NCI-H2029 treated with DMSO at 0.1 percent for 48 hours (cell line): Measurements from ENCODE around the gene CD163.
"Not testable (repeated sequence)": the region's sequence is repeated elsewhere in the genome, so short reads cannot be mapped to it uniquely, and the experiment has no call there.

Experiments
- DNase-seq: peaks from one replicate; lab custom pipeline; 2025; lab: John Stamatoyannopoulos, UW

Gene CD163

DNA sequence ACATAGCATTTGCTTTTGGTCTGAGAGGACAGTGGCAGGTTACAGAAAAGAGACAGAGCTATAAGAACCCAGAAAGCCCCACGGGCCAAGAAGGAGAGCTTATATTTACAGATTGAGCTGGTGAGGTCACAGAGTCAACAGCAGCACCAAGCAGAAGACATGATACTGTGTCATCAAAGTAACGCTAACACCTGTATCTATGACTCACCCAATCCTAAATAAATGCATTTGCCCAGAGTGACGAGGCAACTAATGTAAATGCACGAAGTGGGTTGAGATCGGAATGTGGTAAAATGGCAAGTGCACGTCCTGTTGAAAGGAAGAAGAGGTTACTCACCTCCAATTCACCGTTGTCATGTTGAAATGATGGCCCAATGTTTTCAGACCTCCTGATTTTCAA is 52.9 kb downstream of the CD163 start:
- no peak for DNase-seq

DNA sequence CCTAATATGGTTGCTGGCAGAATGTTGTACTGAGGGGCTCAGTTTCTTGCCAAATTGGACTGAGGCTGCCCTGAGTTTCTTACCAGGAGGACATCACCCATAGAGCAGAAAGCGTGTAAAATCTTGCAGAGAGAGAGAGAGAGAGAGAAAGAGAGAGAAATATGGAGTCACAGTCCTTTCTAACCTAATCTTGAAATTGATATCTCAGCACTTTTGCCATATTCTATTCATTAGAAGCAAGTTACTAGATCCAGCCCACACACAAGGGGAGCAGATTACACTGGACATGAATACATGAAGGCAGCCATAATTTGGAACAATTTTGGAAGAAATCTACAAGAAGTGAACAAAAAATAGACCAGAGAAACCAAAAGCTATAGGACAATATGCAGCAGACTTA is 55.5 kb downstream of the CD163 start:
- no peak for DNase-seq

DNA sequence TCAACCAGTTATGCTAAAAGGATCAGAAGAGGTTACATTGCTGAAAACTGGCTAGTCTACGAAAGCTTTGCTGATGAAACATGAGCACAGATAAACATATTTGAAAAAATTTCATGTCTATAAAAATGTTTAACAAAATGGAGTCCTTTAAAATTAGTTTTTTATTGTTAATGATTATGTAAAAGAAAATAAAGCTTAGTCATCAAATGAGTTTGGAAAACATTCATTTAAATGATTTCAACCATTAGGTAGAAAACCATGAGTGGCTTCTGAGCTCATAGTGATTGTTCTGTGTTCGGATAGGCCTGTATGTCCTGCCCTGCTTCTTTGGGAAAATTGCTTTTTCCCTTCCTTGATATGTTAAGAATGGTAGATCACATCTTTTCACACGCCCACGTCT is 59.0 kb downstream of the CD163 start:
- DNase-seq: no peak

- DNase-seq: no peak
These were observed 59.5 kb downstream of the CD163 start, which contains the start of gene CD163L1 for GRCh38 chr12:7444076-7444475. CD163L1 (minus strand) TSS chr12:7444153; CDS start chr12:7444127, 26 bp downstream.

DNA sequence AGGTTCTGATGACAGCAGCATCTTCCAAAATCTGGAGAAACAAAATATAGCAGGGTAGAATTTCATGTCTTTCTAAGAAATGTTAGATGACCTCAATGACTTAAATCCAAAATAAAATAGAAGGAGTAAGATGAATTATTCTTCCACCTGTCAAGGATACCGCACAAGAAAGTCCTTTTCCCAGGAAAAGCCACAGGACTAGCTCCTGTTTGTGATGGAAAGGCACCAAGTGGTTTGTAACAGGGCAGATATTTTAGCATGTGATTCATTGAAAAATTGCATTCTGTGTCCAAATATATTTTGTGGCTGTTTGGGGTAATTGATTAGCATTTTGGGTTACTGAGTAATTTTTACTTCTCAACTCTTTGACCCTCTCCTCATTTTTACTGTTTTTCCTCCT is 62.4 kb downstream of the CD163 start:
- DNase-seq: no peak

GRCh38 chr12:7439579-7440505 is 63.7 kb downstream of the CD163 start:
- DNase-seq: no peak

DNA sequence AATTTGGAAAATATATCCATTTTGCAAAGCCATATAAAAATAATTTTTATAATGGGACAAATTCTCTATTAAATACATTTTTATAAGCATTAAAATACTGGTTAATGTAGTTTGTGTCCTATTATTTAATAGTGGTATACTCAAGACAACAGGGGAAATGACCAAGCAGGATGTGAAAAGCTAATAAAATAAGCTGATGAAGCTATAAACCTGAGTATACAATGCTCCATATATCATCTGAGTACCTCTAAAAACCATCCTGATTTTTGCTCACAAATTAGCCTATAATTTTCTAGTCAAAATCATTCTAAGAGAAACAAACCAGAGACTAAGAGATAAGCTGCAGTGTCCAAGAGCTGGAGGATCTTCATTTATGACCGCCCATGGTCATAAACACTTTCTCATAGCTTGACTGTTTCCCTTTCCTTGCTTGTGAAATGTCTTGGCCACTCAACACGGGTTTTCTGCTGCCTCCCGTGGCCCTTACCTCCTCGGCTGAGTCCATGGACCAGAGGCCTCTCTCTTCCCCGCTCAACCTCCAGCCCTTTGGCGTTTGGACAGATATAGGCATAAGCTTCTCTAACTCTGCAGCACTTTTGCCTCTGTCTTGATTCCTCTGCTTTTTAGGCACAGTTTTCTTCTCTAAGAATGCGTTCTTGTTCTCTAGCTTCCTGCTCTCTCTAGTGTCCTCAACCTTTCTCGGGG is 65.1 kb downstream of the CD163 start:
- DNase-seq: not testable (repeated sequence)

GRCh38 chr12:7437494-7437893 is 66.1 kb downstream of the CD163 start:
- not testable (repeated sequence) for DNase-seq

DNA sequence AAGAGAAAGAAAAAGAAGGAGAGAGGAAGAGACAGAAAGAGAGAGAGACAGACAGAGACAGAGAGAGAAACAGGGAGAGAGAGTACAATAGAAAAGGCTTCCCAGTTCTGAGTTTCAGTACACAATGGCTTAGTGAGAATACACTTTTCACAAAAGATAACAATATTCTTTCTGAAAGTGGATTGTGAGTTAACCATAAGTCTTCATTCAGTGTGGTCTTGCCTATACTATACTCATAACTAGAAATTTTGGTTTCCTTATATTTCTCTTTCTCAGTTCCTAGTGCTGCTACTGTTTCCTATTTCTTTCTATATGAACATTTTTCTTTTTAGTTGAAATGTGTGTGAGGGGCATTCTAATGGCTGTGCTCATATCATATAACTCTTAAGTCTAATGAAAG is 68.9 kb downstream of the CD163 start:
- DNase-seq: no peak

- no peak for DNase-seq
These were observed 70.2 kb downstream of the CD163 start for GRCh38 chr12:7433276-7433822.

- no peak for DNase-seq
These were observed 71.4 kb downstream of the CD163 start for GRCh38 chr12:7431993-7432685.
